Cerebellar cortex (tissue), 1 donor: ENCODE data around the gene ZNF793.

Experiments used
- DNase-seq: peaks from one replicate; pipeline ENCODE4 v3.0.0-alpha.2; 2015; ENCODE audit warnings: low spot score

ZNF793 gene

GRCh38 chr19:37565370-37565669 is 58.6 kb downstream of the ZNF793 start:
- no peak for DNase-seq

- no peak for DNase-seq
Observed at GRCh38 chr19:37572203-37572602, 65.5 kb downstream of the ZNF793 start.

GRCh38 chr19:37583340-37583739 is 76.6 kb downstream of the ZNF793 start:
- DNase-seq = no peak
